ENCODE data around the gene PITX1.

DNA sequence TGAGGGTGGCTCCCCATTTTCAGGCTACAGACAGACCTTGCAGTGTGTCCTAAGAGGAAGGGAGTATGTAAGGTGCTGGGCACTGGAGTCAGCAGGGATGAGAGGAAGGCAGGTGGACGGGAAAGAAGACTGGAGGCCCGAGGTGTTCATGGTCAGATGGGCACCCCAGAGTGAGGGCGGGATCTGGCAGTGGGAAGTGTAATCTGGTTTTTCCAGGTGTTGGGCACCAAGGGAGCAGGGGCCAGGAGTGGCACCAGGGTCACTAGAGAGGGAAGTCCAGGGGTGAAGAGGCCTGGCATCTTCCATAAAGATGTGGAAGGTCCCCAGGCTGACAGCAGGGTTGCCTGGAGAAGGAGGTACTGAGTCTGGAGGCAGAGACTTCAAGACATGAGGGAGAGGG is 29.7 kb downstream of the PITX1 start:
- TF ChIP-seq, protein P1, sequence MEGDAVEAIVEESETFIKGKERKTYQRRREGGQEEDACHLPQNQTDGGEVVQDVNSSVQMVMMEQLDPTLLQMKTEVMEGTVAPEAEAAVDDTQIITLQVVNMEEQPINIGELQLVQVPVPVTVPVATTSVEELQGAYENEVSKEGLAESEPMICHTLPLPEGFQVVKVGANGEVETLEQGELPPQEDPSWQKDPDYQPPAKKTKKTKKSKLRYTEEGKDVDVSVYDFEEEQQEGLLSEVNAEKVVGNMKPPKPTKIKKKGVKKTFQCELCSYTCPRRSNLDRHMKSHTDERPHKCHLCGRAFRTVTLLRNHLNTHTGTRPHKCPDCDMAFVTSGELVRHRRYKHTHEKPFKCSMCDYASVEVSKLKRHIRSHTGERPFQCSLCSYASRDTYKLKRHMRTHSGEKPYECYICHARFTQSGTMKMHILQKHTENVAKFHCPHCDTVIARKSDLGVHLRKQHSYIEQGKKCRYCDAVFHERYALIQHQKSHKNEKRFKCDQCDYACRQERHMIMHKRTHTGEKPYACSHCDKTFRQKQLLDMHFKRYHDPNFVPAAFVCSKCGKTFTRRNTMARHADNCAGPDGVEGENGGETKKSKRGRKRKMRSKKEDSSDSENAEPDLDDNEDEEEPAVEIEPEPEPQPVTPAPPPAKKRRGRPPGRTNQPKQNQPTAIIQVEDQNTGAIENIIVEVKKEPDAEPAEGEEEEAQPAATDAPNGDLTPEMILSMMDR (conservative IDR thresholded peaks at IDR 0.05 in 1 of 2, IDR thresholded peaks at IDR 0.05 in 1 of 2; ENCODE audit: low read depth in 1 of 2, low read length in 2 of 2), result no peak
- TF ChIP-seq EZH2 (IDR thresholded peaks at IDR 0.05; ENCODE audit: low read length, missing control alignments), result no peak

Measured in fibroblast of lung (primary cell).